OCI-LY1 (cell line): Measurements from ENCODE around the gene SPSB1.

Experiments
- CTCF ChIP-seq: fragments of 200-600 bp; sonication (generic), shearing (Covaris generic); IDR thresholded peaks from 2 replicates; pipeline ENCODE4 v1.5.1; 2017; ENCODE audit warnings: mild to moderate bottlenecking, antibody characterized with exemption, low read length, moderate library complexity, mixed read lengths
- EZH2 ChIP-seq: fragments of 200-600 bp; sonication (generic), shearing (Covaris generic); IDR thresholded peaks from 2 replicates; pipeline ENCODE4 v1.8.0; 2017; ENCODE audit warnings: borderline replicate concordance, mixed run types, mild to moderate bottlenecking, antibody characterized with exemption, low read length, moderate library complexity, mixed read lengths

- TF ChIP-seq CTCF (no peak), EZH2 (no peak)
These were observed 19.6 kb downstream of the SPSB1 start for GRCh38 chr1:9312168-9312720.
